PC-9 (cell line): Measurements from ENCODE around the gene SPEG.

Experiments
- CTCF ChIP-seq: fragments of 200-600 bp; sonication (generic); conservative IDR thresholded peaks from 2 replicates; pipeline ENCODE4 v1.6.1; 2017; ENCODE audit warnings: mixed run types, antibody characterized with exemption, mild to moderate bottlenecking, moderate library complexity
- EZH2 ChIP-seq: fragments of 200-600 bp; sonication (generic); IDR thresholded peaks from 2 replicates; pipeline ENCODE4 v1.8.0; 2017; ENCODE audit warnings: antibody characterized with exemption, low read depth

GRCh38 chr2:219494952-219495530 is 60.4 kb downstream of the SPEG start:
- TF ChIP-seq CTCF (no peak), EZH2 (no peak)
